GM18505 (cell line): ENCODE results near the gene C5.

ENCODE experiments used
- ATAC-seq: cut with Tn5 transposase; IDR thresholded peaks from one replicate; pipeline ENCODE4 v1.9.1; 2021; ENCODE audit not compliant: unreplicated experiment
- POLR2A ChIP-seq: IDR thresholded peaks from 4 replicates; pipeline ENCODE4 v1.6.1; 2011; ENCODE audit warnings: borderline replicate concordance; ENCODE audit not compliant: insufficient read depth, insufficient read length; ENCODE audit errors: extremely low read depth

C5 gene

GRCh38 chr9:120950421-120951388 is 99.4 kb downstream of the C5 start:
- TF ChIP-seq POLR2A = no peak
- no peak for ATAC-seq

GRCh38 chr9:120949290-120949689 is 100.8 kb downstream of the C5 start:
- no peak for TF ChIP-seq POLR2A
- no peak for ATAC-seq

- no peak for ATAC-seq
- no peak for TF ChIP-seq POLR2A
Measured at GRCh38 chr9:120948824-120949223, 101.3 kb downstream of the C5 start.

GRCh38 chr9:120947222-120947621 is 102.9 kb downstream of the C5 start:
- no peak for TF ChIP-seq POLR2A
- ATAC-seq = no peak

GRCh38 chr9:120946259-120946658 is 103.8 kb downstream of the C5 start:
- no peak for TF ChIP-seq POLR2A
- no peak for ATAC-seq

- no peak for ATAC-seq
- no peak for TF ChIP-seq POLR2A
Measured at GRCh38 chr9:120944948-120945347, 105.1 kb downstream of the C5 start.

- no peak for TF ChIP-seq POLR2A
- peak; percentile 97 for ATAC-seq
Measured at GRCh38 chr9:120944434-120944843, 105.6 kb downstream of the C5 start.

GRCh38 chr9:120942186-120943001 is 107.7 kb downstream of the C5 start:
- ATAC-seq = no peak
- no peak for TF ChIP-seq POLR2A

- no peak for TF ChIP-seq POLR2A
- ATAC-seq = no peak
Measured at GRCh38 chr9:120941046-120941770, 108.9 kb downstream of the C5 start.

GRCh38 chr9:120940573-120940972 is 109.5 kb downstream of the C5 start:
- no peak for TF ChIP-seq POLR2A
- no peak for ATAC-seq

GRCh38 chr9:120938851-120939250 is 111.2 kb downstream of the C5 start:
- no peak for ATAC-seq

GRCh38 chr9:120937596-120937995 is 112.5 kb downstream of the C5 start:
- no peak for TF ChIP-seq POLR2A
- ATAC-seq = no peak

More at GRCh38 chr9:120938851-120939250, 111.2 kb downstream of the C5 start:
- TF ChIP-seq POLR2A = no peak

- no peak for TF ChIP-seq POLR2A
Measured at GRCh38 chr9:120937127-120937526, 112.9 kb downstream of the C5 start.

More at GRCh38 chr9:120937127-120937526, 112.9 kb downstream of the C5 start:
- ATAC-seq = no peak
